Stimulated activated CD4-positive, alpha-beta T cell treated with anti-CD3 and anti-CD28 coated beads, Interleukin-1b, Interleukin-23, amount 100 ng/mL, for 4 hours (primary cell): ENCODE results near the gene ZC3H6.

ENCODE experiments used
- DNase-seq, 2 donors: peaks; one replicate each; pipeline ENCODE4 v3.0.0-alpha.2; 2020; ENCODE audit warnings: low read depth in 2 of 2

Gene ZC3H6

DNA sequence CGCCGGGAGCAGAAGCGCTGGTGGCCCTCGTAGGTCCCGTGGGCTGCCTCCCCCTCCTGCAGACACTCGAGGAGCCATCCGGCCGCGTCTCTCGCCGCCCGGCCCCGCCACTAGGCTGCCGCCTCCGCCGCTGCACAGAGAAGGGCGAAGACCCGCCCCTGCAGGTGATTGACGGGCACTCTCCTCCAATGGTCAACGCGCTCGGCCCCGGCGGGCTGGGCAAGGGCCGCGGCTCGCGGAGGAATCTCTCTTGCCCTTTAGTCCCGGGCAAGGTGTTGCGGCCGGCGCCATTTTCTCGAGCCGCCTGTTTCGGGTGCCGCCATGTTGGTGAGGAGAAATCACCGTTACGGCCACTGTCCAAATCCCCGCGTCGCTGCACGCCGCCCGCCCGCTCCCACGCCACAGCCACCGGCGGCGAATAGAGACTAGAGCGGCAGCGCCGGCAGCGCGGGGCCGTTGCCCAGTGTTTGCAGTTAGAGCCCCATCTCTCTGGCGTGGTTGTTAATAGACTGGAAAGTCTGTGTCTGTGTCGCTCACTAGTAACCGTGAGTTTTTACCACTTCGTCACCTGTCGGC, at the start of gene ZC3H6:
Gene ZC3H6, plus strand, starts transcription at position 287 of the 576 bp plus-strand sequence. CDS start 398 bp downstream, outside the sequence.
- peak; percentile 99 to 100 for DNase-seq

GRCh38 chr2:112229348-112229747, 46.0 kb upstream of the ZC3H6 start:
- DNase-seq, result no peak

- no peak for DNase-seq
Observed at GRCh38 chr2:112230371-112230770, 45.0 kb upstream of the ZC3H6 start.

GRCh38 chr2:112239862-112240261, 35.5 kb upstream of the ZC3H6 start:
- DNase-seq, result no peak

DNA sequence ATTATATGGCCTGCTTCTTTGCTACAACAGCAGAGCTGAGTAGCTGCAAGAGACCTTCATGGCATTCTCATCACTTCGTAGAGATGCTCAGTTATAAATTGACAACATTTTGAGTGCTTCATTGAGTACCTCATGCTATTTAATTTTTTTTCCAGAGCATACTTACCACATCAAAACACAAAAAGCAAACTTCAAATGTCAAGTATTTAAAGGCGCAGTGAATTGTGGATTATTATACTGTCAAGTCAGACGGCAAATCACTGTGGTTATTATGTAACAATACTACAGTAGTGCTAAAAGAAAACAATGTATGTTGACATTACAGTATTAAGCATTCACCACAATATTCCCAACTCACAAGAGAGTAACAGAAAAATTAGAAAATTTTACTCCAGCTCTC, 33.0 kb upstream of the ZC3H6 start:
- no peak for DNase-seq

DNA sequence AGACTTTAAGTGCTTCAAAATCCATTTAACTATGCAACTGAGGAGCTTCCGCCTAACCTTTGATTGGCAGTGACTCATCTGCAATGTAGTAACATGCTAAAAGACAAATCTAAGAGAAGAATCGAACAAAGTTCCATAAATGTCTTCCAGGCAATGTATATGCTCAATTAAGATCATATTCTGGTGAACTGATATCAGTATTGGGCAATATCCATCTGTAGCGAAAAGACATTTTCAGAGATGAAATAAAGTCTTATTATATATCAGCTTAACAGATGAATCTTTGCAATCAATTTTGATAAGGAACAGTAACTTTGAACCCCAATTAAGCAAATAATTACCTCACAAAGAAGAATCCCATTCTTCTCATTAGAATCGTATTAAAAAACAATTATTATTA, 32.2 kb upstream of the ZC3H6 start:
- DNase-seq, result no peak

GRCh38 chr2:112244854-112245253, 30.5 kb upstream of the ZC3H6 start:
- DNase-seq, result no peak

- DNase-seq, result no peak
Observed at GRCh38 chr2:112251271-112251670, 24.1 kb upstream of the ZC3H6 start.

DNA sequence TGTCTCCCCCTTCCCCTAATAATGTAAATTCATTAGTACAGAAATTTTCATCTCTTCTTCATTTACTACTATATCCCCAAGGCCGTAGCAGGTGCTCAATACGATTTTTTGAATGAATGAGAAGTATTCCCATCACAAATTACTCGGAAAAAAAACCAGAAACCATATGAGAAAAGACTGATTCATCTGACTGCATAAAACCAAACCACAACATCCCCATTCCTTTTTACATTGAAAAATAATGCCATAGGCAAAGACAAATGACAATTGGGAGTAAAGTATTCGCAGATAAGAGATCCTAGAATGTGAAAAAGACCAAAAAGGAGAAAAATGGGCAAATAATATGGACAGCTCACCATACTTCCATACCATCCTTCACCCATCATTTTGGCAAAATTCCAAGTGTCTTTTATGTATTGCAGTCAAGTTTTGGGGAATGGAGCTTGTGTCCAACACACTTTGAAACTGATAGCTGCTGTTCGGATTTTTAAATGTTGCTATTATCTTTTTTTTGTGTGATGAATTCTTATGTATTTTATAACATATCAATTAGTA, 22.1 kb upstream of the ZC3H6 start:
- DNase-seq, result no peak

DNA sequence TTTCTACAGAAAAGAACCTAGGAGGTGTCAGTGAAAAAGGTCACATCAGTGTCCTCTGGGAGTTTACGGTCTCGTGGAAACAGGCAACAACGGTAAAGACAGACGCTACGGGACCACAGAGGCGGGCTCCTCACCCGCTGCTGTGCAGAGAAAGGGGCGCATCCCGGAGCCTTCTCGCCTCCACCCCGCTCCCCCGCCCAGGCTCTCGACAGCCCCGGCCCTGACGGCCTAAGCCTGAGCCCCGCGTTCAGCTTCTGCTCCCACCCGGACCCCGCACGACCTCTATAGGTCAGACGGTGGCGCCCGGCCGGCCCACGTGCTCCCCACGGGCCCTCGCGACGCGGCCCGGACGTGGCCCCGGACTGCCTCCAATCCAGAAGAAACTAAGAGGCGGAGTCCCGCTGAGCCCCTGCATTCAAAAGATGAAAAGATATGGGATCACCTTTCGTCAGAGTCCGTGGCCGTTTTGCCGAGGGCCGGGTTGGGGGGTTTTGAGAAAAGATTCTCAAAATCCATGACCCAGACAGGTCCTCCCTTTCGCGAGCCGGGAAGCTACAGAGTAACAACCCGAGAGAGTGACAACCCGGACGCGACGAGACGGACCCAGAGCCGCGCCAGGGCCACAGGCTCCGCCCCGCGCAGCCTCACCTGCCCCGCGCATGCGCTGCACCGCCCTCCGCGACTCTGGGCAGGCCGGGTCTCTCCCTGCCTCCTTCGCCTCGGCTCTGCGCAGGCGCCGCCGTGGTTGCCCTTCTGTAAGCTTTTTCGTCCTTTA, 20.7 kb upstream of the ZC3H6 start, which contains the start of gene ZC3H8:
Gene ZC3H8, minus strand, starts transcription at position 577 of the 775 bp plus-strand sequence. Its CDS starts 61 bp downstream, at position 516.
- peak; percentile 95 to 96 for DNase-seq

GRCh38 chr2:112255875-112256274, 19.5 kb upstream of the ZC3H6 start:
- DNase-seq, result no peak

- no peak for DNase-seq
Observed at GRCh38 chr2:112256654-112257053, 18.7 kb upstream of the ZC3H6 start.

DNA sequence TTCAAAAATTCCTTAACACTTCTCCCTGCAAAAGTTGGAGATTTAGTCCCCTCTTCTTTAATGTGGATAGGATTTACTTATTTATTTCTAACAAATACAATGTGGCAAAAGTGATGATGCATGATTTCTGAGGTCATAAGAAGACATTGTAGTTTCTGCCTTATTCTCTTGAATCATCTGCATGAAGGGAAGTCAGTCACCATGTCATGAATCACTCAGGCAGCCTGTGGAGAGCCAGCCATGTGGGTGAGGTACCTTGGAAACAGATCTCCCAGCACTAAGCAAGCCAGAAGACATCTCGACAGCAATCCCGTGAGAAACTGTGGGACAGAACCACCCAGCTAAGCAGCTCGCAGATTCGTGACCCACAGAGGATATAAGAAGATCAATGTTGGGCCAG, 17.8 kb upstream of the ZC3H6 start:
- no peak for DNase-seq

DNA sequence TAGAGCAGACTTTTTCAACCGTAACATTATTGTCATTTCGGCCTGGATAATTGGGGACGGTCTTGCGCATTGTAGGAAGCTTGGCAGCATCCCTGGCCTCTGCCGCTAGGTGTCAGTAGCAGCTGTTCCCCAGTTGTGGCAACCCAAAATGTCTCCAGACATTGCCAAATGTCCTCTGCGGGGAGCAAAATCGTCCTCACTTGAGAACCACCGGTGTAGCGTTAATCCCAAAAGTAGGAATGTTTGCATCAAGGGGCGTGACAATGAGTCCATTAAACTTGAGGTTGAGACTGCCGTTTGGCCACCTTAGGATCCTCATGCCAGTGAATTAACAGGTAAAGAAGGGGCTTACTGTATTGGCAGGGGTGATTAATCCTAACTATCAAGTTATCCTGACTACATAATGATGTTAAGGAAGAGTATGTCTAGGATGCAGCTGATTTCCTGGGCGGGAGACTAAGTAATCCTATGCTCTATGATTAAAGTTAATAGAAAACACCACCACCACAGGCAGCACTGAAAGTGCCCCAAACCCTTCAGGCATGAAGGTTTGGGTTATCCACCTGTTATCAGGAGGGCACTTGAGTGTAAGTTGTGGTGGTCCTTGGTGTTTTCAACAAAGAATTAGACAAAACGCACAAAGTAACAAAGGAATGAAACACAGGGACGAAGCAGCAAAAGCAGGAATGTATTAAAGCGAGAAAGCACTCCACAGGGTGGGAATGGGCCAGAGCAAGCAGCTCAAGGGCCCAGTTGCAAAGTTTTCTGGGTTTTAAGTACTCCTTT, 15.7 kb upstream of the ZC3H6 start:
- DNase-seq, result peak; percentile 72 to 77

DNA sequence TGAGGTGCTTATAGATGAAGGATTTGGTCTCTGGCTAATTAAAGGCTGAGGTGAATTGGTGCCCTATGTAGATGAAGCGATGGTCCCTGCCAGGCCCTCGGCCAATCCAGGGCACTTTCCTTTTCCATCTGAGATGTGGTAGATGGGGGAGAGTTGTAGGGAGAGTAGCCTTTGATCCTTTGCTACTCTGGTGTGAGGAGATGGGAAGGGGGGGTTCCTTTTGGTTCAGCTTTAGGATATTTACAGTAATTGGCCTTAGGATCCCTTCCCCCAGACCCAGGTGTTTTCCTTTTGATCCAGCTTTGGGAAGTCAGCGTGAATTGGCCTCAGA, 15.1 kb upstream of the ZC3H6 start:
- no peak for DNase-seq

- DNase-seq, result no peak
Observed at GRCh38 chr2:112262876-112263275, 12.5 kb upstream of the ZC3H6 start.

DNA sequence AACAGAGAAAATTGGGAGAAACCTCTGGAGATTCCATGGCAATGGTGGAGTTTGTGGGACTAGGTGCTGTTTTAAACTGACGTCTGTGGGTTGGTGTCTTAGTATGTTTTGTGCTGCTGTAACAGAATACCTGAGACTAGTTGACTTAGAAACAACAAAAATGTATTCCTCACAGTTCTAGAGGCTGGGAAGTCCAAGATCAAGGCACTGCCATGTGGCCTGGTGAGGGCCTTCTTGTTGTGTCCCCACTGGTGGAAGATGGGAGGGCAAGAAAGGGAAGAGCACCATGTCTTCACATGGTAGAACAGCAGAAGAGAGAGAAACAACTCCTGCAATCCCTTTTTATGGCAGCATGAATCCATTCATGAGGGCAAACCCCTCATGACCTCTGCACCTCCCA, 6.8 kb upstream of the ZC3H6 start:
- no peak for DNase-seq

DNA sequence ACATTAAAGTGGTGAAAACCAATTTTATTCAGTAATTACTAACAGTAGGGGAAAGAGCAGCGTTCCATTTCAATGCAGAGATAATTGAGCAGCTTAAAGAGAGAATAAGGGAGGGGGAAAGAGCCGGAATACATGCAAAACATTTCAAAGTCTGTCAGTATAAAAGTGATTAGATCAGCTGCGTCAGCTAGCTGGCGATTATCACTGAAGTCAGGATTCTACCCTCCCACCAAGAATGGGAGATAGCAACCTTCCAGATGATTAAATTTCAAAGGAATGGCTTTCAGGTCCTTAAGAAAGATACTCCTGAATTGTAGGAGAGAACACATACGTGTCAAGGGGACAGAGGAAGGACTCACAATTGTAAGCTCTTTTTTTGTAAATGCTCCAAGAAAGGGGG, 2.7 kb upstream of the ZC3H6 start:
- no peak for DNase-seq

DNA sequence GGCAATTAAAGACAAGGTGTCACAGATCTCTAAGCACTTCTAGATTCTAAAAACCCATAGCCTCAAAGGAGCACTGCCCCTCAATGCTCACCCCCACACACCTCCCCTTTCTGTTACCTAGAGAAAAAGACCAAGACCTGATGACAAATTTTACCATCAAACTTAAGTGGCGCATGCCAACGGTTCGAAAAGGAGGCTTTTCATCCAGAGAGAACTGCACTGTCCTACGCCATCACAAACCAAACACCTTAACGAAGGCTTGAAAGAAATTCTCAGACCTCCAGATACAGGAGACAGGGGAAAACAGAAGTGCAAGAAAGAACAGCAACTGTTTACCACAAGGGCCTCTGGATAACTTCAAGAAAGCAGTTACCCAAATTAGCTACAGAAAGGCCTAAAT, 2.0 kb upstream of the ZC3H6 start:
- no peak for DNase-seq

DNA sequence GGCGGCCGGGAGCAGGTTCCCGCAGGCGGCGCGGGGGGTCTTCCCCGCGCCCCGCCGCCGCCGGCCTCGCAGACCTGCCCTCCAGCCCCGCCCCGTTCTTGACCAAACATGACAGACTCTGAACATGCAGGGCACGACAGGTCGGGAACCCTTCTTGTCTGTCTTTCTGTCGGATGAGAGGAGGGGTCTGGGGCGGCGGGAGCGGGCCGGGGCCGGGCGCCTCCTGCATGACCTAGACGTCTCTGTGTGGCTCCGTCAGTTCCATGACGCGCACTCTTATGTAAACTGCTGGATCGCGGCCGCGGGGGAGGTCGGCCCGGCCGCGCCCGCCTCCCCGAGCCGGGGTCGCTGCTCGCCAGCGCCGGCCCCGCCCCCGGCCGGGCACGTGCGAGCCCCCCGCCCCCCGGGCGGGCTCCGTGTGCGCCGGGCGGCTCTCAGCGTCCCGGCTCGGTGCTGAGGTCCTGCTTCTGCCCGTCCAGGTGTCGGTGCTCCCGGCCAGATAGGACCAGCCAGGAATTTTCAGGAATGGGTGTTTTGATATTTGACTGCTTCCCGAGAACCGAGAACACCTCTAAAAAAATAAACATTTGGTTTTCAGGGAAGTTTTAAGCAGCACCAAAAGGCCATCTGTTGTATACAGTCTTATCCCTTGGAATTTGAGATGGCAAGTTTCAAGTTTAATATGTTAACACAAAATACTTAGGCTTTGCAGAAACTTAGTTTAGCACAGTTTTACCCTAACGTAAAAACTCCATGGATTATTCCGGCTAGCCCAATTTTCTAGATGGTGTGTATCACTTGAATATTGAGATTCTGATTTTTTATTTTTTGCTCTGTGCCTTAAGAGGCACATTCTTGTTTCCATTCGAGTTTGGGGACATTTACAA, 733 bp downstream of the ZC3H6 start:
- peak; percentile 72 to 73 for DNase-seq

DNA sequence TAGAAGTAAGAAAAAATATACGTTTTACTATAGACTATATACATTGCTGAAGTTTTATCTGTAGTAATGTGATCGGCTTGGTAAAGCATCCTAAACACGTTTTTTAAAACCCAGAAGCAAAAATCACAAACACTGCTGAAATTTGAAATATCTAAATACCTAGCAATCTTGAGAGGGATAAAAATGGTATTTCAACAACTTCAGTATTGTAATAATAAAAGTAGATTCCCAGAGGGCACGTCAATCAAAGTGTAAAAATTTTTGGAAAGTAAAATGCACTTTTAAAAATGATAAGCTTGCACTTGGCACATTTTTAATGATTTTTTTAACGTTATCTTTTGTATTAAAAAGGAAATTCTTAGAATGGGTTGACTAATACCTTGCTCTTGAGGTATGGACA, 1.6 kb downstream of the ZC3H6 start:
- DNase-seq, result no peak
